IPS-18c (cell line): ENCODE measurements around the gene SRRM4.
"Not testable (repeated sequence)": the region's sequence is repeated elsewhere in the genome, so short reads cannot be mapped to it uniquely, and the experiment has no call there.

Experiments used
- H3K4me3 ChIP-seq: 2 replicates; pipeline ENCODE4 v1.7.0; 2013; ENCODE audit warnings: low read depth, mild to moderate bottlenecking, low read length, moderate library complexity; ENCODE audit not compliant: insufficient read depth
- H3K9me3 ChIP-seq: one replicate; pipeline ENCODE4 v1.6.1; 2013; ENCODE audit warnings: mild to moderate bottlenecking, low read length, moderate library complexity; ENCODE audit not compliant: control insufficient read depth, insufficient read depth

The SRRM4 gene

DNA sequence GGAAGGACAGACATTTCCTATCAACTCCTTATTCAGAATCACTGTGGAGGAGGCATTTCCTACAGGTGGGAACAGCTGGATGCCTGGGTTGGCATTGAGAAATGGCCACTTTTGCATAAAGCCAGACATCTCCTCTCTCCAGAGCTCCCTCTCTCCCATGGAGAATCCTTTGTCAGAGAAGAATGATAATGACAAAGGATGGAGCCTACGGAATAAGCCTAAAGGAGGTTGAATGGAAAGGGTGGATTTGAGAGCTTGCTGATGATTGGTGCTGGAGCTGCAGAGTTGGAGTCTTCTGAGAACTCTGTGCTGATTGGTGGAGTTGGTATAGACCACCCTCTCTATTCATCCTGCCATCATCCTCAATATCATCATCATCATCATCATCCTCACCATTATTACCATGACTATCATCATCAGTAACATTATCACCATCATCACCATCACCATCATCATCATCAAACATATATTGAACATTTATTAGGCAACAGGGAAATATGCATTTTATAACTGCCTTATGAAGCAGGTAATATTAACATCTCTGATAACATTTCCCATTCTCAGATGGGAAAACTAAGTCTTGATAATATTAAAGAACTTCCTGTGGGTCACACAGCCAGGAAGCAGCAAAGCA, 108.2 kb downstream of the SRRM4 start:
- H3K9me3 ChIP-seq = no peaks in the 10 kb centered on the region
- H3K4me3 ChIP-seq = no peak overlapping the region

DNA sequence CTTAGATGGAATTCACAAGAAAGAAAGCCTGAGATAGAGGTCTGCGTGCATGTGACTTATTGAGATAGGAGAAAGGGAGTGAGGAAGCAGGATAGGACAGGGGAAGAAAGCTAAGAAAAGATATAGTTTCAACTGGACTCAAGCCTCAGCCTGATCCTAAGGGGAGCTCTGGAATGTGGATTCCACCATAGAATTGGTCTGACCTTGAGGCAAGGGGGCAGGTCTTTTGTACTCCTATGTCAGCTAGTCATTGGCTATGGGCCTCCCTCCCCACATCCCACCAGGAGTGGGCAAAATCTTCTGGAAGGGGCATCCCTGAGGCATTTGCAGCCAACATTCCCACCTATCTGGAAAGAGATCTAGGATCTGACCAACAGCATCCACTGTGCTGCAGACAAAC, 108.9 kb downstream of the SRRM4 start:
- no peak overlapping the region for H3K4me3 ChIP-seq
- H3K9me3 ChIP-seq = no peaks in the 10 kb centered on the region

DNA sequence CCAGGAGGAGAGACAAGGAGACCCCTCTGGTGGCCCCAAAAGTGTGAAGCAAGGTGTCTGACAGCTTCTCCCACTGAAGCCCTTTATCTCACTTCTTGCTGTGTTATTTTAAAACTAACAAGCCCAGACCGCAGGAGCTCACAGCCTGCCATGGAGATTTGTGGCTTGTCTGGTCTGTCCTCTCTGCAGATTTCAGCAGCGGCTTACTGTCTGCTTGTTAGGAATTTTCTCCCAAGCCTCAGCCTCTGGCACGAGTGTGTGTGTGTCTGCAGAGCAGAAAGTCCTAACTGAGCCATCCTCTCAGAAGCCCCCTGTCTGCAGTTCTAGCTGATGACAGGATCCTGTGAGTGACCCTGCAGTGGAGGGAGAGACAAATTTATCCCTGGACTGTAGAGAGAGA, 109.5 kb downstream of the SRRM4 start:
- H3K9me3 ChIP-seq = no peaks in the 10 kb centered on the region
- no peak overlapping the region for H3K4me3 ChIP-seq

DNA sequence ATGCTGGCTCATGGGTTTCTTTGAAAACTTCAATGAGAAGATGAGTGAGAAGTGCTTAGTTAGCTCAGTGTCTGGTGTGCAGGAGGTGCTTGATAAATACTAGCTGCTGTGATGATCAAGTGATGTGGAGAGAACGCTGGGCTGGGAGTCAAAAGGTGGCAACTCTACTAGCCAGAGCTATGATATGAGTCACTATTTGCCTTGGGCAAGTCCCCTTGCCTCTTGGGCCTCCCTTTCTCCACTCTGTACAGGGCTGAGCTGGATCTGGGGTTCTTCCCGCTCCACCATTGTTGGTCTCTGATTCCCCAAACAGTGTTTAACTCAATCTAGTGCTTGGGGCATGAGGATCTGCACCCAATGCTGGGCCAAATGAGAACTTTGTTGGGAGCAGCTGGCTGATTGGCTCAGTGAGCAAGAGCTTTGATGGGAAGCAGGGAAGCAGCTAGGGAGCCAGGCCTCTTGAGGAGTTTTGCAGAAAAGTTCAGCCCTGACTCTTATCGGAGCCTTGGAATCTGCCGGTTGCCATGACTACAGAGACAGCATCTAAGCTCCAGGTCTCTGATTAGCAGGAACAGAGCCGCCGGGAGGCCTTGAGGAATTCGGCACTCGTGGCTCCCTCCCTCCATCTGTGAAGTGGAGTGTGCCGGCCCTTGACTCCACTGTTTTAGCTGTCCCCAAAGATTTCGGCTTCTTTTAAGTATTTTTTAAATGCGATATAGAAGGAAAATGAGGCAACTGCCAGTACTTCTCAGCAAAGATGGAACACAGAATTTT, 115.3 kb downstream of the SRRM4 start:
- H3K9me3 ChIP-seq = no peaks in the 10 kb centered on the region
- H3K4me3 ChIP-seq = no peak overlapping the region

DNA sequence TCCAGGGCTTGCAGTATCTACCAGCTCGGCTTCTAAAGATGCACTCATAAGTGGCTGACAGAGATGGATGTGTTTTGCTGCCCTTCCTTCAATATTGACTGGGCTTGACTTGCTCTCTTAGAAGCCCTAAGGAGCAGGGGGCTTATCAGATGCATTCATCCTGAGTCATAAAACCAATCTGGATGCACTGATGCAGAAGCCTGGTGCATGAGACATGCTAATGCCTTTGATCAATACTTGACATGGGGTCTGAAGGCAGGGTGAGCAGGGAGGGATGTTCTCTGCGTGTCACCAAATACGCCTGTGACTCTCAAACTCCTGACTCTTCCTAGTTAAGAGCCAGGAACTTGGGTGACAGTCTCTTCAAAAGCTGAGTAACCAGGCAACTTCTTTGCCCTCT, 119.6 kb downstream of the SRRM4 start:
- Histone ChIP-seq H3K4me3 (no peak overlapping the region), H3K9me3 (no peaks in the 10 kb centered on the region)

DNA sequence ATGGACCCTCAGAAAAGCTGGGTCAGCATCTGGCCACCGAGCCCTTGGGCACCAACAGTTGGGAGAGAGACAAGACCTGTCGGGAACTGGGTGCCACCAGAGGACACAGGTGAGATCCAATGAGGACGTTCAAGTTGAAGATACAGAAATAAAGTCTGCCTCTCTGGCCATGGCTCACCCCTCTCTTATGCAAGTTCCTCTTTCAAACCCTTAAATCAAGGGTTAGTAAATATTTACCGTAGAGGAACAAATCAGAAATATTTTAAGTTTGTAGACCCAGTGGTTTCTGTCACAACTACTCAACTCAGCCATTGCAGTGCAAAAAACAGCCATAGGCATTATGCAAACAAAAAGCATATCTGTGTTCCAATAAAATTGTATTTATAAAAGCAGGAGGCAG, 120.9 kb downstream of the SRRM4 start:
- no peaks in the 10 kb centered on the region for H3K9me3 ChIP-seq
- no peak overlapping the region for H3K4me3 ChIP-seq

DNA sequence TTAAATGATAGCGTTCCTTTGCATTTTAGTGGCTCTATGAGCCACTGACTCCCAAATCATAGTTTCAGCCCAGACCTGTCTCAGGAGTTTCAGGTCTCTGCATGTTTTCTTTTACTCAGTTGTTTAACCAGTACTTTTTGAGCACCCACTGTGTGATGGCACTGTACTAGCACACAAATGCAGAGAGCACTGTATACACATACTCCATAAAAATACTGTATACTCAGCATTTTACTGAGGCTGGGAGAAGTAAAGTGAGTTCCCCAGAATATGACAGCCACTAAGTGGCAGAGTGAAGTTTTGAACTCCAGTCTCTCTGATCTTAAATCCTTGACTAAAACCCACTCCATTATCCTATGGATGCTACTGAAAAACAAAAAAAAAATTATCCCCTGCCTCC, 121.4 kb downstream of the SRRM4 start:
- H3K4me3 ChIP-seq = no peak overlapping the region
- no peaks in the 10 kb centered on the region for H3K9me3 ChIP-seq

DNA sequence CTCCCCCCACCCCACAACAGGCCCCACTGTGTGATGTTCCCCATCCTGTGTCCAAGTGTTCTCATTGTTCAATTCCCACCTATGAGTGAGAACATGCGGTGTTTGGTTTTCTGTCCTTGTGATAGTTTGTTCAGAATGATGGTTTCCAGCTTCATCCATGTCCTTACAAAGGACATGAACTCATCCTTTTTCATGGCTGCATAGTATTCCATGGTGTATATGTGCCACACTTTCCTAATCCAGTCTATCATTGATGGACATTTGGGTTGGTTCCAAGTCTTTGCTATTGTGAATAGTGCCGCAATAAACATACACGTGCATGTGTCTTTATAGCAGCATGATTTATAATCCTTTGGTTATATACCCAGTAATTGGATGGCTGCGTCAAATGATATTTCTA, 123.6 kb downstream of the SRRM4 start:
- H3K4me3 ChIP-seq = not testable (repeated sequence)

DNA sequence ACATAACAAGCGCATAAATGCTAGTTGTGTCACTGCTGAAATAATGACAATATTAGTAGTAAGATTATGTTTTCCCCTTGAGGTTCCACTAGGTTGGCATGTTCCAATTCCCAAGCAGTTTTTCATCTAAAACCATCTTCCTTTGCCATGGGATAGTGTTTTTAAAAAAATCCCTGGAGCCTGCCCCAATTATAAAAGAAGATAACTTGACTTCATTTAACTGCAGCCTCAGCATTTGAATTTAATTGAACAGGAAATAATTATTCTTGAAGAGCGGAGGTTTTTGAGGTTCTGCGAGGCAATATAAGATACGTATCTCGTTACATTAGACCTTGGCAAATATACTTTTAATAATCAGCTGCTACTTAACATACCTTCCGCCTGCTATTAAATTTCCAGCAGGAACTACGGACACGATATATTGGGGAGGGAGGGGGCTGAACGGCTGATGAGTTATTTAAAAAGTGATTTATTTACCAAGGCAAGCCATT, 132.2 kb downstream of the SRRM4 start:
- Histone ChIP-seq H3K4me3 (no peak overlapping the region), H3K9me3 (no peaks in the 10 kb centered on the region)

More for the DNA sequence above, 123.6 kb downstream of the SRRM4 start:
- H3K9me3 ChIP-seq = not testable (repeated sequence)

DNA sequence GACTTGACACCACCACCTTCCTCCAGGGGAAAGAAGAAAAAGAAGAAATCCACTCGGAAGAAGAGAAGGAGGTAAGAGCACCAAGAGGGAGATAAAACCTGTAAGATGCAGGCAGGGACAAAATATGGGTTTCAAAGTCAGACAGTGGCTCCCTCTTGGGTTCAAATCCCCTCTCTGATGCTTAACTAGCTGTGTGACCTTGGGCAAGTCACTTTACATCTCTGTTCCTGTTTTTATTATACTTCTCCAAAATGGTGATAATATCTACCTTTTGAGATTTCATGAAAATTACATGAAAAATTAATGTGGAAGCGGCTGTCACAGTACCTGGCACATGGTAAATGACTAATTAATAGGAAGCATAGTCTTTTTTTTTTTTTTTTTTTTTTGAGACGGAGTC, 133.0 kb downstream of the SRRM4 start:
- H3K9me3 ChIP-seq = no peaks in the 10 kb centered on the region
- H3K4me3 ChIP-seq = no peak overlapping the region

DNA sequence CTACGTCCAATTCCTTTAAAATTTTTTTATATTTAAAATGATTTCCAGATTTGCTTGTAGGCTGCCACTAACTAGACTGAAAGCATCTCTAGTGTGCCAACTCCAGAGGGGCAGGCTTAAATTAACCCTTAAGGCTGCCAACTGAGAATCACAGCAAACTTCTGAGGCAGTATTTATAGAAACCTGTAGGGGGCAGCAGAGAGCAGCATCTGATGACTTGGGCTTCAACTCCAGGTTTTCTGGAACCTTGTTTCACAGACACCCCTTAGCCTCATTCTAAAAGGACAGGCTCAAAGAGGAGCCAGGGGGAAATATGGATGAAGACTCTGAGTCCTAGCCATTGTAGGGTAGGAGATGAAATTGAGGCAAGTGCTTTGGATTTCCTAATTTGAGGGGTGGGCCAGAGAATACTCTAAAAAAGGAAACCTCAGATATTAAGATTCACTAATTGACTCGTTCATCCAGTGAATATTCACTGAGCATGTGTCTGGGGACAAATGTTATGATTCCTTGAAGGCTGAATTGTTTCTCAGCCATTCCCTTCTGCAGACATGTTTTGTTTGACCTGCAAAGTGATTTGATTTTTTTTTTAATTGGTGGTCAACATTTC, 134.1 kb downstream of the SRRM4 start:
- no peak overlapping the region for H3K4me3 ChIP-seq
- no peaks in the 10 kb centered on the region for H3K9me3 ChIP-seq

DNA sequence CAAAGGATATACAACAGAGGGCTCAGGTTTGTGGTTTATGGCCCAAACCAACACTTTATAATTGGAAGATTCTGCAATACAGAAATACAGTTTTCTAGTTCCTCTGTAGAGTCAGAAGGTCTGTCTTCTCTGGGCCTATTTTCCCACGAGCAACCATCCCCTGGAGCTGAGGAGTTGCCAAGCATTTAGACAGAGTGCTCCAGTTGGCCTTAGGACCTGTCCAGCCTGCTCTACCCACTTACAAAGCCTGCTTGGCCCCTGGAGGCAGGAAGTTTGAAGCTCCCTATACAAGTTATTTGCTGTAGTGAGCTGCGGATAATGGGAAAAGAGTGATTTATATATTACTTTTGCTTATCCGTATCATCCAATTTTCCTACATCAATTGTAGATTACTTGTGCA, 136.6 kb downstream of the SRRM4 start:
- H3K4me3 ChIP-seq = no peak overlapping the region
- H3K9me3 ChIP-seq = no peaks in the 10 kb centered on the region

DNA sequence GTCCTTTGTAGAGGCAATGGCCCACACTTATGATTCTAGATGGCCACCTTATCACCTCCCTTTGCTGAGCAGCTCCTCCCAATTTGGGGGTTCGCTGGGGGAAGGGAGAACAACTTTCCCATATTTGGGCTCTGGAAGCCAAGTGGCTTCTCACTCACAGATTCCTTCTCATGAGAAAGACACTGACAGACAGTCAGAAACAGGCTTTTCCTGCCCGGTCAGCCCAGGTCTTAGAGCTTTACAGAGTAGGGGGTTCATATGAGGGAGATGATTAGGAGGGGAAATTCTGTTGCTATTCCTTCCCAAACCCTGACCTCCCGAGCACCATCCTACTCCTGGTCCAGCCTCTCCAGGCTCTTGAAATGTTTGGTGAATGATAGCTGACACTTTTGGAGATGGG, 137.3 kb downstream of the SRRM4 start:
- Histone ChIP-seq H3K9me3 (no peaks in the 10 kb centered on the region), H3K4me3 (no peak overlapping the region)

DNA sequence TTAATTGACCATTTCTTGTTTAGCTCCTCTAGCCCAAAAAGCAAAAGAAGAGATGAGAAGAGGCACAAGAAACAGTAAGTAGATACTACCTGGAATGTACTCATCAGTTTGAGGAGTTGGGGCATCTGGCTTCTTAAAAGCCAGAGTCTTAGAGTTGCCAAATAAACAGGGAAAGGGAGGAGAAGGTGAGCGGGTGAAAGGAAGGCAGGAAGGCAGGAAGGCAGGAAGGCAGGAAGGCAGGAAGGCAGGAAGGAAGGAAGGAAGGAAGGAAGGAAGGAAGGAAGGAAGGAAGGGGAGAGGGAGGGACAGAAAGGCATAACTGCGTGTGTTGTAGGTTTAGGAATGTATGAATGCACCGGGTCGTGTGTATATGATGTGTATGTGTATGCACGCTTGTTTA, 140.7 kb downstream of the SRRM4 start:
- H3K9me3 ChIP-seq = no peaks in the 10 kb centered on the region
- no peak overlapping the region for H3K4me3 ChIP-seq

DNA sequence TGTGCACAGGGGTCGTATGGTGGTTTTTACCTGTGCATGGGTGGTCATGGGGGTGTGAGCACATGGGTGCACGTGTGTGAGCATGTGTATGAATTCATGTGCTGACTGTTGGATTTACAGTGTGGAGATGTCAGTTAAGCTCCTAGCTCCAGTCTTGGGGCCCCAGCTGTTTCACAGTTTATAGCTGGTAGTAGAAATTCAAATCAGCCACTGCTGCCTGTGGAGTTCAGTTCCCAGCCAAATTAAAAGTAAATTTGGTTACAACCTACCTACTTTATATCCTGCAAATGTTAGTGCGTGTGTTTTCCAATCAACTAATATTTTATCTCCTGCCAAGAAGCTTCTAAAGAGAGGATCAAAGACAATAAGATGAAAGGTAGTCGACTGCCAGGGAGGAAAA, 141.4 kb downstream of the SRRM4 start:
- Histone ChIP-seq H3K9me3 (no peaks in the 10 kb centered on the region), H3K4me3 (no peak overlapping the region)

DNA sequence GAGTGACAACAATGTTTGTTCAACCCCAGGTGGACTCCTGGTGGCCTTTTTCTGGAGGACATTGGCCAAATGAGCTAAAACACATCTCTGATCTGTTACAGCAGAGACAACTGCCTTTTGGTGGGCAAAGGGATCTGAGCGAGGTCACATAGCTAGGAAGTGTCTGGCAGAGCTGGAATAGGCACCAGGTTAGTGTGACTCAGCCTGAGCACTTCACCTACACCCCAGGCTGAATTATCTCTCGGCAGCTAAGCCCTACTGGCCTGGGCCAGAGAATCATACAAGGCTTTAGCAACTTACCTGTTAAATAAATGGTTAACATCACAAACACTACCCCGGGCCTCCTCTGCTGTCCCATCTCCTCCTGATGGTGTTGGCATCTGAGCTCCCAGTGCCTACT, 147.2 kb downstream of the SRRM4 start:
- Histone ChIP-seq H3K4me3 (no peak overlapping the region), H3K9me3 (no peaks in the 10 kb centered on the region)

DNA sequence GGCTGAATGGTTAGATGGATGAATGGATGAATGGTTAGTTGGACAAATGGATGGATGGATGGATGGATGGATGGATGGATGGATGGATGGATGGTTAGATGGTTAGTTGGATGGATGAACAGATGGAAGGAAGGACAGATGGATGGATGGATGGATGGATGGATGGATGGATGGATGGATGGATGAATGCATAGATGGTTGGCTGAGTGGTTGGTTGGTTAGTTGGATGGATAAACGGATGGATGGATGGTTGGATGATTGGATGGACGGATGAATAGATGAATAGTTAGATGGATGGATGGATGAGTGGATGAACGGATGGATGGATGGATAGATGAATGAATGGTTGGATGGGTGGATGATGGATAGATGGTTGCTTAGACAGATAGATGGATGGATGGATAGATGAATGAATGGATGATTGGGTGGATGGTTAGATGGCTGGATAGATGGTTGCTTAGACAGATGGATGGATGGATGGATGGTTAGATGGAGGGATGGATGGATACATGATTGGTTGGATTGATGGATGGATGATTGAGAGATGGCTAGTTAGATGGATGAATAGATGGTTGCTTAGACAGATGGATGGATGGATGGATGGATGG, 148.6 kb downstream of the SRRM4 start:
- Histone ChIP-seq H3K9me3 (no peaks in the 10 kb centered on the region), H3K4me3 (no peak overlapping the region)

DNA sequence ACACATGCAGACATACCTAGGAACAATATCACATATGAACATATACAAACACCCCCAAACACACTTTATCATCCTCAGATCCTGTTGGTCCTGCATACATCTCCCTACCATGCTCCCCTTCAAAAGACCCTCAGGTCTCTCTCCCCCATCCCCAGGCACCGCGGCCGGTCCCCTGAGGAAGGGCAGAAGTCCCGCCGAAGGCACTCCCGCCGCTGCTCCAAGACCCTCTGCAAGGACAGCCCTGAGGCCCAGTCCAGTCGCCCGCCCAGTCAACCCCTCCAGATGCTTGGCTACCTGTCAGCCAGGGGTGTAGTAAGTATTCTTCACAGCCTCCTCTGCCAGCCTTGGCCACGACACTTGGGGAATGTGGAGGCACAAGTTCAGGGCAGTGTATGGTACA, 149.2 kb downstream of the SRRM4 start:
- Histone ChIP-seq H3K4me3 (no peak overlapping the region), H3K9me3 (no peaks in the 10 kb centered on the region)
